NK-92 (cell line): ENCODE measurements around the gene ZCWPW1.
"Not testable (repeated sequence)": the region's sequence is repeated elsewhere in the genome, so short reads cannot be mapped to it uniquely, and the experiment has no call there.

Source experiments
- DNase-seq: peaks from one replicate; lab custom pipeline; 2025; ENCODE audit not compliant: unreplicated experiment; lab: John Stamatoyannopoulos, UW

The ZCWPW1 gene

GRCh38 chr7:100356416-100357068 lies 72.0 kb downstream of the ZCWPW1 start:
- DNase-seq: no peak

GRCh38 chr7:100353685-100354330 lies 74.7 kb downstream of the ZCWPW1 start:
- DNase-seq: no peak

GRCh38 chr7:100352984-100353684 lies 75.4 kb downstream of the ZCWPW1 start:
- DNase-seq: no peak

- DNase-seq: not testable (repeated sequence)
These were observed 76.2 kb downstream of the ZCWPW1 start for GRCh38 chr7:100352230-100352781.

- no peak for DNase-seq
These were observed 76.8 kb downstream of the ZCWPW1 start for GRCh38 chr7:100351657-100352058.
